Activated CD8-positive, alpha-beta T cell treated with anti-CD3 and anti-CD28 coated beads for 36 hours (primary cell): Measurements from ENCODE around the gene MTA1. TPM values are rescaled to one million over a fixed set of nuclear protein-coding genes. Genes with fewer than 3 reads are reported as not detected.

Experiments used
- ATAC-seq: fragments of 200-7000 bp; cut with Tn5 transposase; one replicate; pipeline ENCODE4 v1.10.0; 2021; ENCODE audit warnings: mild to moderate bottlenecking, moderate library complexity
- CTCF ChIA-PET: fragments of 350-600 bp; sonication (Branson Sonifier 250); formaldehyde crosslinking; loops from one replicate; lab custom pipeline; 2021; ENCODE audit warnings: antibody characterized with exemption; lab: Charles Lee
- POLR2A ChIA-PET: fragments of 350-600 bp; sonication (Branson Sonifier 250); formaldehyde crosslinking; loops from one replicate; lab custom pipeline; 2021; ENCODE audit warnings: antibody characterized with exemption; lab: Charles Lee
- DNase-seq: peaks from one replicate; pipeline ENCODE4 v3.0.0-alpha.2; 2020
- H3K27ac Mint-ChIP-seq: one replicate; pipeline ENCODE4 v1.8.0; 2021; ENCODE audit warnings: mild to moderate bottlenecking, mixed read lengths
- H3K27me3 Mint-ChIP-seq: one replicate; pipeline ENCODE4 v1.8.0; 2021; ENCODE audit warnings: mixed read lengths
- H3K36me3 Mint-ChIP-seq: one replicate; pipeline ENCODE4 v1.8.0; 2021; ENCODE audit warnings: low read depth, mixed read lengths
- H3K4me1 Mint-ChIP-seq: one replicate; pipeline ENCODE4 v1.8.0; 2021; ENCODE audit warnings: low read depth, mixed read lengths
- H3K4me3 Mint-ChIP-seq: one replicate; pipeline ENCODE4 v1.8.0; 2021; ENCODE audit warnings: mild to moderate bottlenecking, moderate library complexity, mixed read lengths
- H3K9me3 Mint-ChIP-seq: one replicate; pipeline ENCODE4 v1.8.0; 2021; ENCODE audit warnings: mixed read lengths
- CTCF ChIP-seq: fragments of 200-600 bp; IDR thresholded peaks from one replicate; pipeline ENCODE4 v1.8.0; 2022; ENCODE audit warnings: antibody characterized with exemption, mild to moderate bottlenecking
- intact Hi-C: fragments of 100-400 bp; cut with micrococcal nuclease; formaldehyde crosslinking; loops from one replicate; pipeline ENCODE4 v1.10.0; 2022
- total RNA-seq, 2 experiments: library from RNA; stranded (reverse); gene quantifications; one replicate each; pipeline ENCODE4 v1.2.3, GENCODE V29; 2021

The MTA1 gene
- total RNA-seq, 2 experiments from 2014 or later = 133 to 140 TPM

- no peak for TF ChIP-seq CTCF
- Mint-ChIP-seq H3K36me3 (peaks cover 2% of the 10 kb centered on the region), H3K4me3 (no peak overlapping the region), H3K27me3 (peaks cover 23% of the 10 kb centered on the region), H3K9me3 (no peaks in the 10 kb centered on the region), H3K27ac (no peak overlapping the region), H3K4me1 (peaks cover 28% of the 10 kb centered on the region)
- intact Hi-C loops = no loop called here
- no peak for DNase-seq
- no peak for ATAC-seq
- ChIA-PET POLR2A (interaction anchor here (0.7 kb wide), 1 partner anchor 30 kb away, joined by 4 read pairs; no protein-coding TSS in a partner anchor), CTCF (interaction anchor here (0.9 to 2.0 kb wide), 5 partner anchors 10 to 105 kb away, joined by 3 to 5 read pairs (median 4); no protein-coding TSS in a partner anchor)
Measured at GRCh38 chr14:105476097-105476830, 56.6 kb downstream of the MTA1 start.

- no peaks in the 10 kb centered on the region for H3K9me3 Mint-ChIP-seq
- H3K27me3 Mint-ChIP-seq = peaks cover 23% of the 10 kb centered on the region
- no peak for ATAC-seq
- CTCF ChIA-PET = interaction anchor here (0.9 to 2.0 kb wide), 4 partner anchors 9 to 106 kb away, joined by 3 to 5 read pairs (median 4); no protein-coding TSS in a partner anchor
- H3K4me1 Mint-ChIP-seq = peaks cover 33% of the 10 kb centered on the region
- POLR2A ChIA-PET = interaction anchor here (1.0 kb wide), 1 partner anchor 41 kb away, joined by 4 read pairs; no protein-coding TSS in a partner anchor
- no peak overlapping the region for H3K27ac Mint-ChIP-seq
- DNase-seq = peak; percentile 30
- H3K4me3 Mint-ChIP-seq = no peak overlapping the region
- peaks cover 2% of the 10 kb centered on the region for H3K36me3 Mint-ChIP-seq
- TF ChIP-seq CTCF = no peak
- intact Hi-C loops = no loop called here
Measured at GRCh38 chr14:105476831-105477659, 57.4 kb downstream of the MTA1 start.

- H3K36me3 Mint-ChIP-seq = peaks cover 2% of the 10 kb centered on the region
- H3K9me3 Mint-ChIP-seq = no peaks in the 10 kb centered on the region
- TF ChIP-seq CTCF = no peak
- no peak overlapping the region for H3K27ac Mint-ChIP-seq
- ChIA-PET CTCF (interaction anchor here (1.2 to 2.0 kb wide), 4 partner anchors 8 to 29 kb away, joined by 4 to 6 read pairs (median 4); no protein-coding TSS in a partner anchor), POLR2A (interaction anchor here (1.0 kb wide), 1 partner anchor 40 kb away, joined by 4 read pairs; no protein-coding TSS in a partner anchor)
- H3K4me3 Mint-ChIP-seq = no peak overlapping the region
- intact Hi-C loops = no loop called here
- H3K4me1 Mint-ChIP-seq = peaks cover 41% of the 10 kb centered on the region
- DNase-seq = no peak
- peaks cover 23% of the 10 kb centered on the region for H3K27me3 Mint-ChIP-seq
- no peak for ATAC-seq
Measured at GRCh38 chr14:105477660-105478397, 58.2 kb downstream of the MTA1 start.

GRCh38 chr14:105478398-105479251, 59.0 kb downstream of the MTA1 start:
- peaks cover 39% of the 10 kb centered on the region for H3K4me1 Mint-ChIP-seq
- ChIA-PET POLR2A (interaction anchor here (0.6 to 1.0 kb wide), 2 partner anchors 8 to 69 kb away, joined by 3 read pairs; partner anchors contain the start of gene CRIP1), CTCF (interaction anchor here (1.6 kb wide), 1 partner anchor 11 kb away, joined by 6 read pairs; no protein-coding TSS in a partner anchor)
- no peaks in the 10 kb centered on the region for H3K9me3 Mint-ChIP-seq
- DNase-seq (no peak), ATAC-seq (no peak)
- peaks cover 23% of the 10 kb centered on the region for H3K27me3 Mint-ChIP-seq
- H3K27ac Mint-ChIP-seq = no peak overlapping the region
- TF ChIP-seq CTCF = no peak
- intact Hi-C loops = no loop called here
- no peak overlapping the region for H3K4me3 Mint-ChIP-seq
- peaks cover 2% of the 10 kb centered on the region for H3K36me3 Mint-ChIP-seq
